ENCODE measurements around the gene FXR1. TPM values are rescaled to one million over a fixed set of nuclear protein-coding genes. Genes with fewer than 3 reads are reported as not detected.

The FXR1 gene
- total and polyA plus RNA-seq, 2 of the 13 experiments (the other 11 are each of a cell fraction or from before 2014, with no cell fraction given): 104 to 132 TPM

DNA sequence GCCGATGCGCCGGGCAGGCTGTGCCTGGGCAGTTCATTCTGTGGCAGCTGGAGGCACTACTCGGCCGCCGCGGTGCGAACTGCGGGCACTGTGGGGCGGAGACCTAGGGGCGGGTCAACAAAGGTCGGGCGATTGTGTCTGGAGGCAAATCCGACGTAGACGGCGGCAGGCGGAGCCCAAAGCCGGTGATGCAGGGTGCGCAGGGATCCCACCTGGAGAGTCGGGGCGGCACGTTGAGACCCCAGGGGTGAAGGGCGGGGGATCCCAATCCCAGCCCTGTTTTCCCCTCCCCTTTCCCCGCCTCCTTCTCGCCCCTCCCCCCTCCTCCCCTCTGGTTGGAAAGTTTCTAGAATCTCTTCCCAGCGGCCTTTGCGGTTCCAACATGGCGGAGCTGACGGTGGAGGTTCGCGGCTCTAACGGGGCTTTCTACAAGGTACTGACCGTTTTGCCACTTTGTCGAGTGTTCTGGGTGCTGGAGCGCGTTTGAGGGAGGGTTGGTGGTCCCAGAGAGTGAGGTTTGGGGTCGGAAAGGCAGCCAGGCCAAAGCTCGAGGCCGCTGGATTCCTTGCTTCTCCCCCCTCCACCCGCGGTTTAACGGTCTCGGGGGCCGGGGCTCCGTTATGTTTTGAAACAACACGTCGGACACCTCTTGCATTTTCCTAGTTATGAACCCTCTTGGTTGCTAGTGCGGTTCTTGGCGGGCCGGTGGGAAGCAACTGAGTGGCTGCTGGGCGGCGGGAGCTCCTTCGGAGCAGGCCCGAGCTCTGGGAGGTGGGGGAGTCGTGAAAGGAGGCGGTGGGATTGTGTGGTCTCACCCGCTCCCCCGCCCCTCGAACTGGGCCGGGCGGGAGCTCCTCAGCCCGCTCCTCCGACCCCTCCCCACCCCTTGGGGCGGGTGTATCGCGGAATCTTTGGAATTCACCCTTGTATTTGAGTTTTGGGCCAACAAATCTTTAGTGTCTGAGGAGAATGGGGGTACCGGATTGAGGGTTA, at the start of gene FXR1 (continued):
- TF ChIP-seq, protein P1, sequence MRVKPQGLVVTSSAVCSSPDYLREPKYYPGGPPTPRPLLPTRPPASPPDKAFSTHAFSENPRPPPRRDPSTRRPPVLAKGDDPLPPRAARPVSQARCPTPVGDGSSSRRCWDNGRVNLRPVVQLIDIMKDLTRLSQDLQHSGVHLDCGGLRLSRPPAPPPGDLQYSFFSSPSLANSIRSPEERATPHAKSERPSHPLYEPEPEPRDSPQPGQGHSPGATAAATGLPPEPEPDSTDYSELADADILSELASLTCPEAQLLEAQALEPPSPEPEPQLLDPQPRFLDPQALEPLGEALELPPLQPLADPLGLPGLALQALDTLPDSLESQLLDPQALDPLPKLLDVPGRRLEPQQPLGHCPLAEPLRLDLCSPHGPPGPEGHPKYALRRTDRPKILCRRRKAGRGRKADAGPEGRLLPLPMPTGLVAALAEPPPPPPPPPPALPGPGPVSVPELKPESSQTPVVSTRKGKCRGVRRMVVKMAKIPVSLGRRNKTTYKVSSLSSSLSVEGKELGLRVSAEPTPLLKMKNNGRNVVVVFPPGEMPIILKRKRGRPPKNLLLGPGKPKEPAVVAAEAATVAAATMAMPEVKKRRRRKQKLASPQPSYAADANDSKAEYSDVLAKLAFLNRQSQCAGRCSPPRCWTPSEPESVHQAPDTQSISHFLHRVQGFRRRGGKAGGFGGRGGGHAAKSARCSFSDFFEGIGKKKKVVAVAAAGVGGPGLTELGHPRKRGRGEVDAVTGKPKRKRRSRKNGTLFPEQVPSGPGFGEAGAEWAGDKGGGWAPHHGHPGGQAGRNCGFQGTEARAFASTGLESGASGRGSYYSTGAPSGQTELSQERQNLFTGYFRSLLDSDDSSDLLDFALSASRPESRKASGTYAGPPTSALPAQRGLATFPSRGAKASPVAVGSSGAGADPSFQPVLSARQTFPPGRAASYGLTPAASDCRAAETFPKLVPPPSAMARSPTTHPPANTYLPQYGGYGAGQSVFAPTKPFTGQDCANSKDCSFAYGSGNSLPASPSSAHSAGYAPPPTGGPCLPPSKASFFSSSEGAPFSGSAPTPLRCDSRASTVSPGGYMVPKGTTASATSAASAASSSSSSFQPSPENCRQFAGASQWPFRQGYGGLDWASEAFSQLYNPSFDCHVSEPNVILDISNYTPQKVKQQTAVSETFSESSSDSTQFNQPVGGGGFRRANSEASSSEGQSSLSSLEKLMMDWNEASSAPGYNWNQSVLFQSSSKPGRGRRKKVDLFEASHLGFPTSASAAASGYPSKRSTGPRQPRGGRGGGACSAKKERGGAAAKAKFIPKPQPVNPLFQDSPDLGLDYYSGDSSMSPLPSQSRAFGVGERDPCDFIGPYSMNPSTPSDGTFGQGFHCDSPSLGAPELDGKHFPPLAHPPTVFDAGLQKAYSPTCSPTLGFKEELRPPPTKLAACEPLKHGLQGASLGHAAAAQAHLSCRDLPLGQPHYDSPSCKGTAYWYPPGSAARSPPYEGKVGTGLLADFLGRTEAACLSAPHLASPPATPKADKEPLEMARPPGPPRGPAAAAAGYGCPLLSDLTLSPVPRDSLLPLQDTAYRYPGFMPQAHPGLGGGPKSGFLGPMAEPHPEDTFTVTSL (CRISPR knock-in tag; IDR thresholded peaks at IDR 0.05; ENCODE audit: borderline replicate concordance): 0 out of 2 replicates have a peak, but pooled peaks have one; percentile 7
- TF ChIP-seq, protein P2, sequence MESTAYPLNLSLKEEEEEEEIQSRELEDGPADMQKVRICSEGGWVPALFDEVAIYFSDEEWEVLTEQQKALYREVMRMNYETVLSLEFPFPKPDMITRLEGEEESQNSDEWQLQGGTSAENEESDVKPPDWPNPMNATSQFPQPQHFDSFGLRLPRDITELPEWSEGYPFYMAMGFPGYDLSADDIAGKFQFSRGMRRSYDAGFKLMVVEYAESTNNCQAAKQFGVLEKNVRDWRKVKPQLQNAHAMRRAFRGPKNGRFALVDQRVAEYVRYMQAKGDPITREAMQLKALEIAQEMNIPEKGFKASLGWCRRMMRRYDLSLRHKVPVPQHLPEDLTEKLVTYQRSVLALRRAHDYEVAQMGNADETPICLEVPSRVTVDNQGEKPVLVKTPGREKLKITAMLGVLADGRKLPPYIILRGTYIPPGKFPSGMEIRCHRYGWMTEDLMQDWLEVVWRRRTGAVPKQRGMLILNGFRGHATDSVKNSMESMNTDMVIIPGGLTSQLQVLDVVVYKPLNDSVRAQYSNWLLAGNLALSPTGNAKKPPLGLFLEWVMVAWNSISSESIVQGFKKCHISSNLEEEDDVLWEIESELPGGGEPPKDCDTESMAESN (CRISPR knock-in tag; conservative IDR thresholded peaks at IDR 0.05): peak; percentile 52
- TF ChIP-seq, protein P3, sequence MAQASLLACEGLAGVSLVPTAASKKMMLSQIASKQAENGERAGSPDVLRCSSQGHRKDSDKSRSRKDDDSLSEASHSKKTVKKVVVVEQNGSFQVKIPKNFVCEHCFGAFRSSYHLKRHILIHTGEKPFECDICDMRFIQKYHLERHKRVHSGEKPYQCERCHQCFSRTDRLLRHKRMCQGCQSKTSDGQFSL (CRISPR knock-in tag; IDR thresholded peaks at IDR 0.05): 0 out of 2 replicates have a peak, but pooled peaks have one; percentile 11
- TF ChIP-seq ZIK1 (CRISPR knock-in tag; IDR thresholded peaks at IDR 0.05; ENCODE audit: borderline replicate concordance, low read depth) (0 out of 2 replicates have a peak, but pooled peaks have one; percentile 40), HOXA7 (CRISPR knock-in tag; IDR thresholded peaks at IDR 0.05) (no peak), ZSCAN31 (CRISPR knock-in tag; IDR thresholded peaks at IDR 0.05; ENCODE audit: low read depth) (0 out of 2 replicates have a peak, but pooled peaks have one; percentile 41), GATAD1 (CRISPR knock-in tag; IDR thresholded peaks at IDR 0.05) (peak; percentile 82), ZNF432 (CRISPR knock-in tag; IDR thresholded peaks at IDR 0.05; ENCODE audit: borderline replicate concordance) (no peak), MEIS2 (CRISPR knock-in tag; IDR thresholded peaks at IDR 0.05) (no peak), NR2F1 (CRISPR knock-in tag; IDR thresholded peaks at IDR 0.05) (peak; percentile 23 to 76; a peak in 3 of 4 replicates), SP5 (CRISPR knock-in tag; IDR thresholded peaks at IDR 0.05; ENCODE audit: borderline replicate concordance, low read depth) (peak; percentile 66; the same call in 1 of the 2 replicates), FOXC1 (CRISPR knock-in tag; IDR thresholded peaks at IDR 0.05; ENCODE audit: borderline replicate concordance) (peak; percentile 70; the same call in 1 of the 2 replicates), XRCC5 (optimal IDR thresholded peaks at IDR 0.05; ENCODE audit: low read length) (peak; percentile 85), AKAP8 (CRISPR knock-in tag; IDR thresholded peaks at IDR 0.05) (0 out of 2 replicates have a peak, but pooled peaks have one; percentile 14)
- TF ChIP-seq, protein P4, sequence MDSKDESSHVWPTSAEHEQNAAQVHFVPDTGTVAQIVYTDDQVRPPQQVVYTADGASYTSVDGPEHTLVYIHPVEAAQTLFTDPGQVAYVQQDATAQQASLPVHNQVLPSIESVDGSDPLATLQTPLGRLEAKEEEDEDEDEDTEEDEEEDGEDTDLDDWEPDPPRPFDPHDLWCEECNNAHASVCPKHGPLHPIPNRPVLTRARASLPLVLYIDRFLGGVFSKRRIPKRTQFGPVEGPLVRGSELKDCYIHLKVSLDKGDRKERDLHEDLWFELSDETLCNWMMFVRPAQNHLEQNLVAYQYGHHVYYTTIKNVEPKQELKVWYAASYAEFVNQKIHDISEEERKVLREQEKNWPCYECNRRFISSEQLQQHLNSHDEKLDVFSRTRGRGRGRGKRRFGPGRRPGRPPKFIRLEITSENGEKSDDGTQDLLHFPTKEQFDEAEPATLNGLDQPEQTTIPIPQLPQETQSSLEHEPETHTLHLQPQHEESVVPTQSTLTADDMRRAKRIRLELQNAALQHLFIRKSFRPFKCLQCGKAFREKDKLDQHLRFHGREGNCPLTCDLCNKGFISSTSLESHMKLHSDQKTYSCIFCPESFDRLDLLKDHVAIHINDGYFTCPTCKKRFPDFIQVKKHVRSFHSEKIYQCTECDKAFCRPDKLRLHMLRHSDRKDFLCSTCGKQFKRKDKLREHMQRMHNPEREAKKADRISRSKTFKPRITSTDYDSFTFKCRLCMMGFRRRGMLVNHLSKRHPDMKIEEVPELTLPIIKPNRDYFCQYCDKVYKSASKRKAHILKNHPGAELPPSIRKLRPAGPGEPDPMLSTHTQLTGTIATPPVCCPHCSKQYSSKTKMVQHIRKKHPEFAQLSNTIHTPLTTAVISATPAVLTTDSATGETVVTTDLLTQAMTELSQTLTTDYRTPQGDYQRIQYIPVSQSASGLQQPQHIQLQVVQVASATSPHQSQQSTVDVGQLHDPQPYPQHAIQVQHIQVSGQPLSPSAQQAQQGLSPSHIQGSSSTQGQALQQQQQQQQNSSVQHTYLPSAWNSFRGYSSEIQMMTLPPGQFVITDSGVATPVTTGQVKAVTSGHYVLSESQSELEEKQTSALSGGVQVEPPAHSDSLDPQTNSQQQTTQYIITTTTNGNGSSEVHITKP (CRISPR knock-in tag; IDR thresholded peaks at IDR 0.05; ENCODE audit: low read depth): peak; percentile 21; the same call in 1 of the 2 replicates
